Activated naive CD8-positive, alpha-beta T cell treated with anti-CD3 and anti-CD28 coated beads, Interleukin-2, amount 50 U/mL, for 24 hours (primary cell): ENCODE data around the gene DENND5A.
"Not testable (repeated sequence)": the region's sequence is repeated elsewhere in the genome, so short reads cannot be mapped to it uniquely, and the experiment has no call there.

ENCODE experiments used
- ATAC-seq: fragments of 150-1000 bp; cut with Tn5 transposase; one replicate; pipeline ENCODE4 v1.10.0; 2021
- DNase-seq: peaks from one replicate; pipeline ENCODE4 v3.0.0; 2021
- H3K27ac Mint-ChIP-seq: one replicate; pipeline ENCODE4 v1.8.0; 2021; ENCODE audit warnings: mild to moderate bottlenecking, mixed read lengths
- H3K27me3 Mint-ChIP-seq: one replicate; pipeline ENCODE4 v1.8.0; 2021; ENCODE audit warnings: mixed read lengths
- H3K36me3 Mint-ChIP-seq: one replicate; pipeline ENCODE4 v1.8.0; 2021; ENCODE audit warnings: low read depth, mixed read lengths
- H3K4me1 Mint-ChIP-seq: one replicate; pipeline ENCODE4 v1.8.0; 2021; ENCODE audit warnings: mixed read lengths
- H3K4me3 Mint-ChIP-seq: one replicate; pipeline ENCODE4 v1.8.0; 2021; ENCODE audit warnings: mild to moderate bottlenecking, moderate library complexity, mixed read lengths
- H3K9me3 Mint-ChIP-seq: one replicate; pipeline ENCODE4 v1.8.0; 2021; ENCODE audit warnings: mixed read lengths

The DENND5A gene

GRCh38 chr11:9210922-9211320, 54.2 kb downstream of the DENND5A start:
- peak; percentile 40 for ATAC-seq
- H3K4me1 Mint-ChIP-seq: peaks cover 71% of the 10 kb centered on the region
- H3K27ac Mint-ChIP-seq: peak overlapping the region; percentile 71
- H3K27me3 Mint-ChIP-seq: no peaks in the 10 kb centered on the region
- DNase-seq: no peak
- H3K4me3 Mint-ChIP-seq: peak overlapping the region; percentile 16
- peaks cover 5% of the 10 kb centered on the region for H3K36me3 Mint-ChIP-seq
- H3K9me3 Mint-ChIP-seq: no peaks in the 10 kb centered on the region

GRCh38 chr11:9210224-9210921, 54.8 kb downstream of the DENND5A start:
- H3K9me3 Mint-ChIP-seq: no peaks in the 10 kb centered on the region
- peak overlapping the region; percentile 16 for H3K4me3 Mint-ChIP-seq
- H3K36me3 Mint-ChIP-seq: peaks cover 7% of the 10 kb centered on the region
- no peaks in the 10 kb centered on the region for H3K27me3 Mint-ChIP-seq
- DNase-seq: no peak
- no peak for ATAC-seq
- peak overlapping the region; percentile 82 for H3K27ac Mint-ChIP-seq
- H3K4me1 Mint-ChIP-seq: peaks cover 65% of the 10 kb centered on the region

GRCh38 chr11:9209604-9210003, 55.5 kb downstream of the DENND5A start:
- peak; percentile 45 for ATAC-seq
- not testable (repeated sequence) for H3K27me3 Mint-ChIP-seq, H3K9me3 Mint-ChIP-seq, H3K36me3 Mint-ChIP-seq, DNase-seq
- Mint-ChIP-seq H3K4me3 (peak overlapping the region; percentile 34), H3K4me1 (peaks cover 58% of the 10 kb centered on the region), H3K27ac (peak overlapping the region; percentile 82)

GRCh38 chr11:9208726-9209501, 56.2 kb downstream of the DENND5A start:
- no peak for DNase-seq
- peak overlapping the region; percentile 82 for H3K27ac Mint-ChIP-seq
- H3K4me3 Mint-ChIP-seq: peak overlapping the region; percentile 34
- no peaks in the 10 kb centered on the region for H3K27me3 Mint-ChIP-seq
- H3K4me1 Mint-ChIP-seq: peaks cover 55% of the 10 kb centered on the region
- no peaks in the 10 kb centered on the region for H3K9me3 Mint-ChIP-seq
- ATAC-seq: peak; percentile 78
- H3K36me3 Mint-ChIP-seq: peaks cover 10% of the 10 kb centered on the region

- Mint-ChIP-seq H3K4me3 (no peak overlapping the region), H3K9me3 (no peaks in the 10 kb centered on the region), H3K4me1 (peaks cover 67% of the 10 kb centered on the region), H3K36me3 (peaks cover 15% of the 10 kb centered on the region), H3K27ac (no peak overlapping the region), H3K27me3 (no peaks in the 10 kb centered on the region)
- ATAC-seq (no peak), DNase-seq (no peak)
These were observed 57.9 kb downstream of the DENND5A start for GRCh38 chr11:9207229-9207628.

GRCh38 chr11:9206496-9206895, 58.7 kb downstream of the DENND5A start:
- Mint-ChIP-seq H3K4me3 (no peak overlapping the region), H3K27ac (no peak overlapping the region), H3K27me3 (no peaks in the 10 kb centered on the region), H3K36me3 (peaks cover 19% of the 10 kb centered on the region), H3K9me3 (no peaks in the 10 kb centered on the region), H3K4me1 (peaks cover 67% of the 10 kb centered on the region)
- ATAC-seq (no peak), DNase-seq (no peak)

GRCh38 chr11:9203691-9204311, 61.3 kb downstream of the DENND5A start:
- DNase-seq: no peak
- H3K4me1 Mint-ChIP-seq: peaks cover 53% of the 10 kb centered on the region
- no peak overlapping the region for H3K27ac Mint-ChIP-seq
- H3K27me3 Mint-ChIP-seq: no peaks in the 10 kb centered on the region
- H3K36me3 Mint-ChIP-seq: peaks cover 24% of the 10 kb centered on the region
- no peaks in the 10 kb centered on the region for H3K9me3 Mint-ChIP-seq
- no peak for ATAC-seq
- H3K4me3 Mint-ChIP-seq: no peak overlapping the region

- Mint-ChIP-seq H3K27me3 (no peaks in the 10 kb centered on the region), H3K36me3 (peaks cover 26% of the 10 kb centered on the region), H3K9me3 (no peaks in the 10 kb centered on the region), H3K4me1 (peaks cover 35% of the 10 kb centered on the region), H3K27ac (peak overlapping the region; percentile 61), H3K4me3 (no peak overlapping the region)
- ATAC-seq (peak; percentile 86), DNase-seq (no peak)
These were observed 63.6 kb downstream of the DENND5A start for GRCh38 chr11:9201372-9202162.

GRCh38 chr11:9200471-9200870, 64.7 kb downstream of the DENND5A start:
- Mint-ChIP-seq H3K9me3 (no peaks in the 10 kb centered on the region), H3K4me1 (peaks cover 35% of the 10 kb centered on the region)

GRCh38 chr11:9193316-9193715, 71.8 kb downstream of the DENND5A start:
- Mint-ChIP-seq H3K4me3 (no peak overlapping the region), H3K4me1 (no peaks in the 10 kb centered on the region), H3K36me3 (peaks cover 46% of the 10 kb centered on the region), H3K9me3 (peaks cover 11% of the 10 kb centered on the region), H3K27me3 (no peaks in the 10 kb centered on the region), H3K27ac (no peak overlapping the region)
- no peak for DNase-seq
- ATAC-seq: no peak

More at GRCh38 chr11:9200471-9200870, 64.7 kb downstream of the DENND5A start:
- Mint-ChIP-seq H3K36me3 (peaks cover 24% of the 10 kb centered on the region), H3K27me3 (no peaks in the 10 kb centered on the region), H3K27ac (no peak overlapping the region), H3K4me3 (no peak overlapping the region)
- DNase-seq (no peak), ATAC-seq (no peak)

GRCh38 chr11:9192561-9192960, 72.6 kb downstream of the DENND5A start:
- H3K9me3 Mint-ChIP-seq: peaks cover 11% of the 10 kb centered on the region
- H3K36me3 Mint-ChIP-seq: peaks cover 53% of the 10 kb centered on the region
- DNase-seq (no peak), ATAC-seq (no peak)
- H3K27ac Mint-ChIP-seq: no peak overlapping the region
- H3K27me3 Mint-ChIP-seq: no peaks in the 10 kb centered on the region
- H3K4me3 Mint-ChIP-seq: no peak overlapping the region
- H3K4me1 Mint-ChIP-seq: no peaks in the 10 kb centered on the region

GRCh38 chr11:9190326-9191016, 74.7 kb downstream of the DENND5A start:
- DNase-seq, H3K27me3 Mint-ChIP-seq, H3K4me3 Mint-ChIP-seq, ATAC-seq, H3K27ac Mint-ChIP-seq, H3K4me1 Mint-ChIP-seq: not testable (repeated sequence)
- Mint-ChIP-seq H3K9me3 (peaks cover 11% of the 10 kb centered on the region), H3K36me3 (peaks cover 61% of the 10 kb centered on the region)

GRCh38 chr11:9188860-9189259, 76.3 kb downstream of the DENND5A start:
- H3K36me3 Mint-ChIP-seq: peaks cover 62% of the 10 kb centered on the region
- DNase-seq, H3K27me3 Mint-ChIP-seq, ATAC-seq, H3K27ac Mint-ChIP-seq, H3K4me1 Mint-ChIP-seq, H3K4me3 Mint-ChIP-seq: not testable (repeated sequence)
- H3K9me3 Mint-ChIP-seq: peaks cover 11% of the 10 kb centered on the region

GRCh38 chr11:9187616-9188015, 77.5 kb downstream of the DENND5A start:
- Mint-ChIP-seq H3K4me3 (no peak overlapping the region), H3K27me3 (no peaks in the 10 kb centered on the region), H3K27ac (no peak overlapping the region), H3K36me3 (peaks cover 55% of the 10 kb centered on the region), H3K4me1 (no peaks in the 10 kb centered on the region), H3K9me3 (peaks cover 11% of the 10 kb centered on the region)
- no peak for ATAC-seq
- no peak for DNase-seq
